ENCODE results near the gene SLC9A8.

DNA sequence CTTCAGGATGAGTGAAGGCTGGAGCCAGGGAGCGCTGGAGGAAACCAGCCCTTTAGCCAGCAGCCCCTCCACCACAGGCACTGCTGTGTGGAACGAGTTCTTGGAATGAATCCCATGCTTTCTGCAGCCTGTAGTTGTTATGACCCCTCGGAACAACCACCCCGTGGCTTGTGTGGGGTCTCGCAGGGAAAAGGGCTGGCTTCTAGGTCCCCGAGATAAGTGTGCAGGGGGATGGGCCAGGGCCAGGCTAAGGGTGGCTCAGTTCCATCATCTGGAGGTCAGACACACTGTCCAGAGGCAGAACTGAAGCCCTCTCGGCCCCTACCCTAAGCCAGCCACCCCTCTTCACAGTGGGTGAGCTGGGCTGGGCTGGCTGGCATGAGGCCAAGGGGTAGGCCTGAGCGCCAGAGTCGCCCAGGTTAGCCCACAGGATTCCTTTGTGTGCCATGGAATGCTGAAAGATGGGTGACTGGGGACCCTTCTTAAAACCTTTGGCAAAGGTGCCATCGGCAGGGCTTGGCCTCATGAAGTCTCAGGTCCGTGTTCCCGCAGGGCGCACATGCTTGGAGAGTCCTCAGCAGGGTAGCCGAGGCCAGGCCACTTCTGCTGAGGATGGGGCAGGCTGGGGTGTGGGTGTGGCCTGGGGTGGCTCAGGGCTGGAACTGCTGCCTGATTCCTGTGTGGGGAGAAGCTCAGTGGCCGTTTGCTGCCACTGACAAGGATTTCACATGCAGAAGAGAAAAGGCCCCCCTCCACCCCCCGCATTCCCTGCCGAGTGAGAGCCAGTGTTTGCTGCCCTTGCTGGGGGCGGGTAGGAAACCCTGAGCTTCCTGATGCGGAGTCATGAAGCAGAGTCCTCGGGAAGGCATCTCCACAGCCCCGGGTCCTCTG, 78.1 kb downstream of the SLC9A8 start:
- TF ChIP-seq POLR2AphosphoS5 (IDR thresholded peaks at IDR 0.05) = no peak
- TF ChIP-seq CTCF (IDR thresholded peaks at IDR 0.05) = no peak
- no peak for TF ChIP-seq POLR2A (IDR thresholded peaks at IDR 0.05)
- TF ChIP-seq EP300 (IDR thresholded peaks at IDR 0.05) = no peak

Measured in stomach (tissue), 4 donors.